Measurements from ENCODE around the gene KAZN.

- TF ChIP-seq CTCF (IDR thresholded peaks at IDR 0.05; ENCODE audit: poor library complexity, severe bottlenecking) (no peak), EP300 (conservative IDR thresholded peaks at IDR 0.05; ENCODE audit: poor library complexity, severe bottlenecking) (no peak), EZH2 (IDR thresholded peaks at IDR 0.05; ENCODE audit: borderline replicate concordance, insufficient read depth, low read length, poor library complexity, severe bottlenecking) (no peak), MXI1 (conservative IDR thresholded peaks at IDR 0.05; ENCODE audit: poor library complexity, severe bottlenecking) (no peak), TAF1 (IDR thresholded peaks at IDR 0.05; ENCODE audit: low read depth) (no peak)
Observed at GRCh38 chr1:15080328-15081007, 482.0 kb downstream of the KAZN start.
